Panc1 (cell line): Measurements from ENCODE around the gene POU1F1. TPM values are rescaled to one million over a fixed set of nuclear protein-coding genes. Genes with fewer than 3 reads are reported as not detected.
A peak's percentile ranks its signal among the peaks of the same experiment; 100 is the strongest.

Experiments
- ATAC-seq: fragments of 200-7000 bp; cut with Tn5 transposase; 2 replicates; pipeline ENCODE4 v1.9.1; 2020; ENCODE audit warnings: mild to moderate bottlenecking, moderate library complexity
- BruUV-seq: library from RNA; stranded (reverse); fragments of 400-500 nt; replicated peaks from 2 replicates; lab custom pipeline; 2021; lab: Mats Ljungman, UMichigan
- CTCF ChIA-PET: fragments of 300-600 bp; sonication (Branson Sonifier 250); formaldehyde crosslinking; loops from one replicate; lab custom pipeline; 2022; ENCODE audit warnings: antibody characterized with exemption; lab: Charles Lee
- POLR2A ChIA-PET: fragments of 300-600 bp; sonication (Branson Sonifier 250); formaldehyde crosslinking; loops from one replicate; lab custom pipeline; 2022; ENCODE audit warnings: antibody characterized with exemption; lab: Charles Lee
- DNase-seq: peaks from one replicate; pipeline ENCODE4 v3.0.0-alpha.2; 2010; ENCODE audit warnings: low read depth, low spot score
- H3K27ac ChIP-seq: 2 replicates; pipeline ENCODE4 v1.5.1; 2011; ENCODE audit warnings: mild to moderate bottlenecking, low read length, inconsistent platforms
- H3K27me3 ChIP-seq: fragments of 200-500 bp; sonication (Bioruptor generic); 2 replicates; pipeline ENCODE4 v1.6.0; 2014; ENCODE audit warnings: low read length, inconsistent platforms; ENCODE audit not compliant: control insufficient read depth, insufficient read depth
- H3K36me3 ChIP-seq: fragments of 200-500 bp; sonication (Bioruptor generic); 2 replicates; pipeline ENCODE4 v1.5.1; 2014; ENCODE audit warnings: inconsistent platforms, mild to moderate bottlenecking, low read length, moderate library complexity; ENCODE audit not compliant: control insufficient read depth, insufficient read depth
- H3K4me1 ChIP-seq: 2 replicates; pipeline ENCODE4 v1.5.1; 2011; ENCODE audit warnings: inconsistent platforms, mild to moderate bottlenecking, low read length, moderate library complexity; ENCODE audit not compliant: control insufficient read depth, insufficient read depth
- H3K4me3 ChIP-seq, 2 experiments: 2 replicates each; pipeline ENCODE4 v1.5.1; 2011 to 2012; ENCODE audit warnings: low read depth in 2 of 2, low read length in 2 of 2, mild to moderate bottlenecking in 2 of 2, inconsistent platforms in 1 of 2, moderate library complexity in 1 of 2
- H3K9me3 ChIP-seq: fragments of 200-500 bp; sonication (Bioruptor generic); 2 replicates; pipeline ENCODE4 v1.5.1; 2014; ENCODE audit warnings: low read depth, mild to moderate bottlenecking, inconsistent platforms, low read length, moderate library complexity; ENCODE audit not compliant: control insufficient read depth, insufficient read depth
- POLR2AphosphoS5 ChIP-seq: IDR thresholded peaks from 2 replicates; pipeline ENCODE4 v1.6.1; 2012; ENCODE audit warnings: mild to moderate bottlenecking, low read depth, low read length, moderate library complexity
- SIN3A ChIP-seq: IDR thresholded peaks from 2 replicates; pipeline ENCODE4 v1.6.1; 2012; ENCODE audit warnings: low read depth, mild to moderate bottlenecking, low read length, moderate library complexity, borderline replicate concordance; ENCODE audit not compliant: insufficient read depth
- TCF7L2 ChIP-seq: IDR thresholded peaks from 2 replicates; pipeline ENCODE4 v1.6.1; 2011; ENCODE audit warnings: mild to moderate bottlenecking, low read depth, low read length, inconsistent platforms
- in situ Hi-C: cut with HindIII; loops from 2 replicates; pipeline ENCODE4 v1.10.0; 2016; ENCODE audit warnings: low sequenced_read_pairs, low pct_unique_long_range_greater_than_20kb
- intact Hi-C: fragments of 100-400 bp; cut with micrococcal nuclease; formaldehyde crosslinking; loops from one replicate; pipeline ENCODE4 v1.10.0; 2022; ENCODE audit not compliant: unreplicated experiment
- total RNA-seq: library from RNA; stranded (reverse); gene quantifications from one replicate; pipeline ENCODE4 v1.2.1, GENCODE V29; 2021; ENCODE audit not compliant: unreplicated experiment
- TF ChIP-seq, protein P1 (sequence below), 2 experiments: IDR thresholded peaks; 2 replicates each; pipeline ENCODE4 v1.6.1; 2011 to 2012; ENCODE audit warnings: low read depth in 2 of 2, control low read depth in 1 of 2, low read length in 1 of 2, mild to moderate bottlenecking in 1 of 2, moderate library complexity in 1 of 2; ENCODE audit not compliant: insufficient read depth in 1 of 2
- TF ChIP-seq, protein P2 (sequence below): fragments of 450-650 bp; IDR thresholded peaks from 2 replicates; pipeline ENCODE4 v1.5.1; 2017; ENCODE audit warnings: mild to moderate bottlenecking

POU1F1 gene
- total RNA-seq, 1 experiment from 2014 or later: not detected

DNA sequence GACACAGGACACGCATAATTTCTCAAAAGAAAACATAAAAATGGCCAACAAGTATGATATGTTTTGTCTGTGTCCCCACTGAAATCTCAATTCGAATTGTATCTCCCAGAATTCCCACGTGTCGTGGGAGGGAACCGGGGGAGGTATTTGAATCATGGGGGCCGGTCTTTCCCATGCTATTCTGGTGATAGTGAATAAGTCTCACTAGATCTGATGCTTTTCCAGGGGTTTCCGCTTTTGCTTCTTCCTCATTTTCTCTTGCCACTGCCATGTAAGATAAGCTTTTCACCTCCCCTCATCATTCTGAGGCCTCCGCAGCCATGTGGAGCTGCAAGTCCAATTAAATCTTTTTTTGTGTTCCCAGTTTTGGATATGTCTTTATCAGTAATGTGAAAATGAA is 12.1 kb upstream of the POU1F1 start:
- no peak overlapping the region for H3K4me3 ChIP-seq
- ChIA-PET POLR2A (no interaction called here), CTCF (no interaction called here)
- in situ Hi-C loops: no loop called here
- no peaks in the 10 kb centered on the region for H3K4me1 ChIP-seq
- no peaks in the 10 kb centered on the region for H3K27me3 ChIP-seq
- TF ChIP-seq, protein P1, sequence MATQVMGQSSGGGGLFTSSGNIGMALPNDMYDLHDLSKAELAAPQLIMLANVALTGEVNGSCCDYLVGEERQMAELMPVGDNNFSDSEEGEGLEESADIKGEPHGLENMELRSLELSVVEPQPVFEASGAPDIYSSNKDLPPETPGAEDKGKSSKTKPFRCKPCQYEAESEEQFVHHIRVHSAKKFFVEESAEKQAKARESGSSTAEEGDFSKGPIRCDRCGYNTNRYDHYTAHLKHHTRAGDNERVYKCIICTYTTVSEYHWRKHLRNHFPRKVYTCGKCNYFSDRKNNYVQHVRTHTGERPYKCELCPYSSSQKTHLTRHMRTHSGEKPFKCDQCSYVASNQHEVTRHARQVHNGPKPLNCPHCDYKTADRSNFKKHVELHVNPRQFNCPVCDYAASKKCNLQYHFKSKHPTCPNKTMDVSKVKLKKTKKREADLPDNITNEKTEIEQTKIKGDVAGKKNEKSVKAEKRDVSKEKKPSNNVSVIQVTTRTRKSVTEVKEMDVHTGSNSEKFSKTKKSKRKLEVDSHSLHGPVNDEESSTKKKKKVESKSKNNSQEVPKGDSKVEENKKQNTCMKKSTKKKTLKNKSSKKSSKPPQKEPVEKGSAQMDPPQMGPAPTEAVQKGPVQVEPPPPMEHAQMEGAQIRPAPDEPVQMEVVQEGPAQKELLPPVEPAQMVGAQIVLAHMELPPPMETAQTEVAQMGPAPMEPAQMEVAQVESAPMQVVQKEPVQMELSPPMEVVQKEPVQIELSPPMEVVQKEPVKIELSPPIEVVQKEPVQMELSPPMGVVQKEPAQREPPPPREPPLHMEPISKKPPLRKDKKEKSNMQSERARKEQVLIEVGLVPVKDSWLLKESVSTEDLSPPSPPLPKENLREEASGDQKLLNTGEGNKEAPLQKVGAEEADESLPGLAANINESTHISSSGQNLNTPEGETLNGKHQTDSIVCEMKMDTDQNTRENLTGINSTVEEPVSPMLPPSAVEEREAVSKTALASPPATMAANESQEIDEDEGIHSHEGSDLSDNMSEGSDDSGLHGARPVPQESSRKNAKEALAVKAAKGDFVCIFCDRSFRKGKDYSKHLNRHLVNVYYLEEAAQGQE (IDR thresholded peaks at IDR 0.05; ENCODE audit: insufficient read depth in 1 of 2, low read depth in 2 of 2, low read length in 1 of 2): no peak
- no peak for TF ChIP-seq POLR2AphosphoS5
- no peak for TF ChIP-seq TCF7L2
- no peak for TF ChIP-seq SIN3A
- TF ChIP-seq, protein P2, sequence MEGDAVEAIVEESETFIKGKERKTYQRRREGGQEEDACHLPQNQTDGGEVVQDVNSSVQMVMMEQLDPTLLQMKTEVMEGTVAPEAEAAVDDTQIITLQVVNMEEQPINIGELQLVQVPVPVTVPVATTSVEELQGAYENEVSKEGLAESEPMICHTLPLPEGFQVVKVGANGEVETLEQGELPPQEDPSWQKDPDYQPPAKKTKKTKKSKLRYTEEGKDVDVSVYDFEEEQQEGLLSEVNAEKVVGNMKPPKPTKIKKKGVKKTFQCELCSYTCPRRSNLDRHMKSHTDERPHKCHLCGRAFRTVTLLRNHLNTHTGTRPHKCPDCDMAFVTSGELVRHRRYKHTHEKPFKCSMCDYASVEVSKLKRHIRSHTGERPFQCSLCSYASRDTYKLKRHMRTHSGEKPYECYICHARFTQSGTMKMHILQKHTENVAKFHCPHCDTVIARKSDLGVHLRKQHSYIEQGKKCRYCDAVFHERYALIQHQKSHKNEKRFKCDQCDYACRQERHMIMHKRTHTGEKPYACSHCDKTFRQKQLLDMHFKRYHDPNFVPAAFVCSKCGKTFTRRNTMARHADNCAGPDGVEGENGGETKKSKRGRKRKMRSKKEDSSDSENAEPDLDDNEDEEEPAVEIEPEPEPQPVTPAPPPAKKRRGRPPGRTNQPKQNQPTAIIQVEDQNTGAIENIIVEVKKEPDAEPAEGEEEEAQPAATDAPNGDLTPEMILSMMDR: no peak
- DNase-seq (no peak), ATAC-seq (no peak)
- BruUV-seq: no TSS peak
- H3K36me3 ChIP-seq: no peaks in the 10 kb centered on the region
- no peak overlapping the region for H3K27ac ChIP-seq
- H3K9me3 ChIP-seq: no peaks in the 10 kb centered on the region
- intact Hi-C loops: no loop called here

DNA sequence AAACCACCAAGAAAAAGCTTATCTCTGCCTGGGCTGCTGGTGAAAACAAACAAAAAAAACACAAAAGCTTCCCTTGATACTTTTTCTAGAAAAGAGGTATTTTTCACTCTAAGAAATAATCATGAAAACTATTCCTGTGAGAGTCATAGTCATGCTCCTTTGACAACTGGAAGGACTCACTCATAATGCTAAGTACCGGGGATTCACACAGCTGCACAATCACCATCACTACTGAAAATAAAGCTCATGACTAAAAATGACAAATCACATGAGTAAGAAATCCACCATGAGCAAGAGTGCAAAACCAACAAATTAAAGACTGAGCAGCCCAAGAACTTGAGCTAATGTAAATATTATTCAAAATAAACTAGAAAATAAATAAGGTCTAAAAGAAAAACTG is 10.6 kb upstream of the POU1F1 start:
- no TSS peak for BruUV-seq
- H3K4me3 ChIP-seq: no peak overlapping the region
- intact Hi-C loops (no loop called here), in situ Hi-C loops (no loop called here)
- no peaks in the 10 kb centered on the region for H3K4me1 ChIP-seq
- DNase-seq (peak; percentile 58), ATAC-seq (no peak)
- ChIA-PET CTCF (no interaction called here), POLR2A (no interaction called here)
- no peak for TF ChIP-seq POLR2AphosphoS5
- TF ChIP-seq, protein P2: no peak
- no peak for TF ChIP-seq SIN3A
- TF ChIP-seq, protein P1 (IDR thresholded peaks at IDR 0.05; ENCODE audit: insufficient read depth in 1 of 2, low read depth in 2 of 2, low read length in 1 of 2): no peak
- TF ChIP-seq TCF7L2: no peak
- H3K27ac ChIP-seq: no peak overlapping the region
- H3K27me3 ChIP-seq: no peaks in the 10 kb centered on the region
- H3K36me3 ChIP-seq: no peaks in the 10 kb centered on the region
- no peaks in the 10 kb centered on the region for H3K9me3 ChIP-seq
